ENCODE results near the gene APOC4. TPM values are rescaled to one million over a fixed set of nuclear protein-coding genes. Genes with fewer than 3 reads are reported as not detected.
A peak's percentile ranks its signal among the peaks of the same experiment; 100 is the strongest.
"Not testable (repeated sequence)": the region's sequence is repeated elsewhere in the genome, so short reads cannot be mapped to it uniquely, and the experiment has no call there.

Gene APOC4
- total RNA-seq, 2 donors from 2014 or later, result not detected

DNA sequence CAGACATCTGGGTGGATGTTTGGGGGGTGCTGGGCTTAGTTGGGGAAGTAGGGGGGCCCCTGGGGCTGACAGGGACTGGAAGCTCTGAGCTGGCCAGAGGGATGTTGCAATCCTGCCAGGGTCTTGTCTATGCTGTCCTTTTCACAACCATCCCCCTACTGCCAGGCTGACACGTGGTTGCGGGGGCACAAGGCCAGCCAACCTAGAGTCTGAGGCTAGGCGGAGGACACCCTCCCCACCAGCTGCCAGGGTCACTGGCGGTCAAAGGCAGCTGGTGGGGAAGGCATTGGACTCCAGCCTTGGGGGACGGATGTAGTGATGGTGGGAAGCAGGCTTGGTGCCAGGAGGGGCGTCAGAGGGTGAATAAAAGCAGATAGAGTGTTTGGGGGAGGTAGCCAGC lies 29.2 kb upstream of the APOC4 start:
- Histone ChIP-seq H3K9ac (ENCODE audit: low read depth in 2 of 2, low read length in 2 of 2) (no peak overlapping the region), H3K27me3 (no peaks in the 10 kb centered on the region), H3K4me1 (no peaks in the 10 kb centered on the region), H3K36me3 (no peaks in the 10 kb centered on the region), H3K9me3 (no peaks in the 10 kb centered on the region), H3K4me3 (no peak overlapping the region), H3K27ac (no peak overlapping the region)
- intact Hi-C loops (cut with DNase I), result no loop called here
- TF ChIP-seq, protein P1, sequence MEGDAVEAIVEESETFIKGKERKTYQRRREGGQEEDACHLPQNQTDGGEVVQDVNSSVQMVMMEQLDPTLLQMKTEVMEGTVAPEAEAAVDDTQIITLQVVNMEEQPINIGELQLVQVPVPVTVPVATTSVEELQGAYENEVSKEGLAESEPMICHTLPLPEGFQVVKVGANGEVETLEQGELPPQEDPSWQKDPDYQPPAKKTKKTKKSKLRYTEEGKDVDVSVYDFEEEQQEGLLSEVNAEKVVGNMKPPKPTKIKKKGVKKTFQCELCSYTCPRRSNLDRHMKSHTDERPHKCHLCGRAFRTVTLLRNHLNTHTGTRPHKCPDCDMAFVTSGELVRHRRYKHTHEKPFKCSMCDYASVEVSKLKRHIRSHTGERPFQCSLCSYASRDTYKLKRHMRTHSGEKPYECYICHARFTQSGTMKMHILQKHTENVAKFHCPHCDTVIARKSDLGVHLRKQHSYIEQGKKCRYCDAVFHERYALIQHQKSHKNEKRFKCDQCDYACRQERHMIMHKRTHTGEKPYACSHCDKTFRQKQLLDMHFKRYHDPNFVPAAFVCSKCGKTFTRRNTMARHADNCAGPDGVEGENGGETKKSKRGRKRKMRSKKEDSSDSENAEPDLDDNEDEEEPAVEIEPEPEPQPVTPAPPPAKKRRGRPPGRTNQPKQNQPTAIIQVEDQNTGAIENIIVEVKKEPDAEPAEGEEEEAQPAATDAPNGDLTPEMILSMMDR (IDR thresholded peaks at IDR 0.05), result no peak
- no peak for DNase-seq

DNA sequence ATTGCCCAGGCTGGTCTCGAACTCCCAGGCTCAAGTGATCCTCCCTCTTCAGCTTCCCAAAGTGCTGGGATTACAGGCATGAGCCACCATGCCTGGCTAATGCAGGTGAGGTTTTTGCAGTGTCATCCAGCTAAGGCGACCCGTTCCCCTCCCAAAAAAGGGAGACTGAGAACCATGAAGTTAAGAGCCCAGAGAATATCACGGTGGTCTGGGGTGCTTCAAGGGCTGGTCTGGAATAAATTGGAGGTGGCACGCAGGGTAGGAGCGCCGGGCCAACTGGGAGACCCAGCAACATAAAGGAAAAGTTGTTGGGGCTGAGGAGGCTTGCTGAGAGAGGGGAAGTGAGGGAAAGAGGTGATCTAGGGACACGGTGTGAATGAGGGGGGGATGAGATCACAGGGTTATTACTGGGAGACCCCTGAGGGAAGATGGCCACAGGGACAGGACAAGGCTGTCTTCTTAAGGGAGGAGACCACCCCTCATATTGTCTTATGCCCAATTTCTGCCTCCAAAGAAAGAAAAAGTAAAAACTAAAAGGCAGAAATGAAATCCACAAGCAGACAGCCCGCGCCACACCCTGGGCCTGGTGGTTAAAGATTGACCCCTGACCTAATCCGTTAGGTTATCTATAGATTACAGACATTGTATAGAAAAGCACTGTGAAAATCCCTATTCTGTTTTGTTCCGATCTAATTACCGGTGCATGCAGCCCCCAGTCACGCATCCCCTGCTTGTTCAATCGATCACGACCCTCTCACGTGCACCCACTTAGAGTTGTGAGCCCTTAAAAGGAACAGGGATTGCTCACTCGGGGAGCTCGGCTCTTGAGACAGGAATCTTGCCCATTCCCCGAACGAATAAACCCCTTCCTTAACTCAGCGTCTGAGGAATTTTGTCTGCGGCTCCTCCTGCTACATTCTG lies 28.3 kb upstream of the APOC4 start:
- H3K27me3 ChIP-seq; intact Hi-C loops (cut with DNase I); H3K4me3 ChIP-seq; H3K4me1 ChIP-seq; H3K9ac ChIP-seq (ENCODE audit: low read depth in 2 of 2, low read length in 2 of 2); H3K27ac ChIP-seq; H3K9me3 ChIP-seq; H3K36me3 ChIP-seq; DNase-seq: not testable (repeated sequence)

DNA sequence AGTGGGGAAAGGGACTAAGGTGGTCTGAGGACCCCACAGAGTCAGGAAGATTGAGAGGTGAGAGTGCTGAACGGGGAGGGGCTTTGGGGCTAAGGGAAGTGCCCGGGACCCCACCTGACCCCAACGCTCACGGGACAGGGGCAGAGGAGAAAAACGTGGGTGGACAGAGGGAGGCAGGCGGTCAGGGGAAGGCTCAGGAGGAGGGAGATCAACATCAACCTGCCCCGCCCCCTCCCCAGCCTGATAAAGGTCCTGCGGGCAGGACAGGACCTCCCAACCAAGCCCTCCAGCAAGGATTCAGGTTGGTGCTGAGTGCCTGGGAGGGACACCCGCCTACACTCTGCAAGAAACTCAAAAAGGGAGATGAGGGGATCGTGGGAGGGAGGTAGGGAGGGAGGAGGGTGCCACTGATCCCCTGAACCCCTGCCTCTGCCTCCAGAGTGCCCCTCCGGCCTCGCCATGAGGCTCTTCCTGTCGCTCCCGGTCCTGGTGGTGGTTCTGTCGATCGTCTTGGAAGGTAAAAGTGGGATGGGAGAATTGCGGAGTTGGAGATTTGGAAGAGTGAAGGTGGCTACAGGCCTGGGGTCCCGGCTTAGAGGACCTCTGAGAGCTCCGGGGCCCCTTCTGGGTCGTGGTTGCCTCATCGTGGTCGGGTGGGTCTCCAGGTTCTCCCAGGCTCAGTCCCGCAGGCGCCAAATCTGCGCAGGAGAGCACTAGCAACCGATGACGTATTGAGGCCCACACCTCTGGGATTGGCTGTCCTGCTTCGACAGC lies 27.4 kb upstream of the APOC4 start, which contains the start of gene APOC1:
Gene APOC1, plus strand, starts transcription at position 176 of the 774 bp plus-strand sequence. Its CDS starts 284 bp downstream, at position 460.
- H3K4me1 ChIP-seq; H3K9me3 ChIP-seq; H3K36me3 ChIP-seq; H3K27me3 ChIP-seq; intact Hi-C loops (cut with DNase I); H3K27ac ChIP-seq: not testable (repeated sequence)
- Histone ChIP-seq H3K4me3 (peak within 1 kb of the TSS; percentile 48), H3K9ac (ENCODE audit: low read depth in 2 of 2, low read length in 2 of 2) (peak within 1 kb of the TSS; percentile 14 to 47)
- peak; percentile 86 for DNase-seq

DNA sequence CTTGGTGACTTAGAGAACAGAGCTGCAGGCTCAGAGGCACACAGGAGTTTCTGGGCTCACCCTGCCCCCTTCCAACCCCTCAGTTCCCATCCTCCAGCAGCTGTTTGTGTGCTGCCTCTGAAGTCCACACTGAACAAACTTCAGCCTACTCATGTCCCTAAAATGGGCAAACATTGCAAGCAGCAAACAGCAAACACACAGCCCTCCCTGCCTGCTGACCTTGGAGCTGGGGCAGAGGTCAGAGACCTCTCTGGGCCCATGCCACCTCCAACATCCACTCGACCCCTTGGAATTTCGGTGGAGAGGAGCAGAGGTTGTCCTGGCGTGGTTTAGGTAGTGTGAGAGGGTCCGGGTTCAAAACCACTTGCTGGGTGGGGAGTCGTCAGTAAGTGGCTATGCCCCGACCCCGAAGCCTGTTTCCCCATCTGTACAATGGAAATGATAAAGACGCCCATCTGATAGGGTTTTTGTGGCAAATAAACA lies 17.8 kb upstream of the APOC4 start:
- DNase-seq, result no peak
- Histone ChIP-seq H3K36me3 (no peaks in the 10 kb centered on the region), H3K4me3 (no peak overlapping the region), H3K9ac (ENCODE audit: low read depth in 2 of 2, low read length in 2 of 2) (no peak overlapping the region), H3K4me1 (no peaks in the 10 kb centered on the region), H3K9me3 (no peaks in the 10 kb centered on the region), H3K27ac (peak overlapping the region; percentile 13), H3K27me3 (no peaks in the 10 kb centered on the region)
- TF ChIP-seq, protein P1 (IDR thresholded peaks at IDR 0.05), result no peak
- intact Hi-C loops (cut with DNase I), result no loop called here

DNA sequence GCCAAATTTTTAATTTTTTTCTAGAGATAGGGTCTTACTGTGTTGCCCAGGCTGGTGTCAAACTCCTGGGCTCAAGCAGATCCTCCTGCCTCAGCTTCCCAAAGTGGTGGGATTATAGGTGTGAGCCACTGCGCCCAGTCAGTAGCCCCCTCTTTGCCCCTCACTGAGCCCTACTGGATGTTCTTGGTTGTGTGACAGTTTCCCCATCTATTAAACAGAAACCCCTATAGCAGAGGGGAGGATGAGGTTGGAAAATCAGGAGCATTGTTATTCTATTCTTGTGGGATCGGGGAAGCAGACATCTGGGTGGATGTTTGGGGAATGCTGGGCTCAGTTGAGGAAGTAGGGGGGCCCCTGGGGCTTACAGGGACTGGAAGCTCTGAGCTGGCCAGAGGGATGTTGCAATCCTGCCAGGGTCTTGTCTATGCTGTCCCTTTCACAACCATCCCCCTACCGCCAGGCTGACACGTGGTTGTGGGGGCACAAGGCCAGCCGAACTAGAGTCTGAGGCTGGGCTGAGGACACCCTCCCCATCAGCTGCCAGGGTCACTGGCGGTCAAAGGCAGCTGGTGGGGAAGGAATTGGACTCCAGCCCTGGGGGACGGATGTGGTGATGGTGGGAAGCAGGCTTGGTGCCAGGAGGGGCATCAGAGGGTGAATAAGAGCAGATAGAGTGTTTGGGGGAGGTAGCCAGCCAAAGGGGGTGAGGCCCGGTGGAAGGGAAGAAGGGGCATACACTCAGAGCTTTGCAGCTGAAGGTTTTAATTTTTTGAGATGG lies 16.7 kb upstream of the APOC4 start:
- peak; percentile 68 for DNase-seq
- Histone ChIP-seq H3K36me3 (no peaks in the 10 kb centered on the region), H3K27me3 (no peaks in the 10 kb centered on the region), H3K4me3 (no peak overlapping the region), H3K9ac (ENCODE audit: low read depth in 2 of 2, low read length in 2 of 2) (no peak overlapping the region), H3K4me1 (no peaks in the 10 kb centered on the region), H3K27ac (peak overlapping the region; percentile 13), H3K9me3 (no peaks in the 10 kb centered on the region)
- TF ChIP-seq, protein P1 (IDR thresholded peaks at IDR 0.05), result no peak
- intact Hi-C loops (cut with DNase I), result no loop called here

DNA sequence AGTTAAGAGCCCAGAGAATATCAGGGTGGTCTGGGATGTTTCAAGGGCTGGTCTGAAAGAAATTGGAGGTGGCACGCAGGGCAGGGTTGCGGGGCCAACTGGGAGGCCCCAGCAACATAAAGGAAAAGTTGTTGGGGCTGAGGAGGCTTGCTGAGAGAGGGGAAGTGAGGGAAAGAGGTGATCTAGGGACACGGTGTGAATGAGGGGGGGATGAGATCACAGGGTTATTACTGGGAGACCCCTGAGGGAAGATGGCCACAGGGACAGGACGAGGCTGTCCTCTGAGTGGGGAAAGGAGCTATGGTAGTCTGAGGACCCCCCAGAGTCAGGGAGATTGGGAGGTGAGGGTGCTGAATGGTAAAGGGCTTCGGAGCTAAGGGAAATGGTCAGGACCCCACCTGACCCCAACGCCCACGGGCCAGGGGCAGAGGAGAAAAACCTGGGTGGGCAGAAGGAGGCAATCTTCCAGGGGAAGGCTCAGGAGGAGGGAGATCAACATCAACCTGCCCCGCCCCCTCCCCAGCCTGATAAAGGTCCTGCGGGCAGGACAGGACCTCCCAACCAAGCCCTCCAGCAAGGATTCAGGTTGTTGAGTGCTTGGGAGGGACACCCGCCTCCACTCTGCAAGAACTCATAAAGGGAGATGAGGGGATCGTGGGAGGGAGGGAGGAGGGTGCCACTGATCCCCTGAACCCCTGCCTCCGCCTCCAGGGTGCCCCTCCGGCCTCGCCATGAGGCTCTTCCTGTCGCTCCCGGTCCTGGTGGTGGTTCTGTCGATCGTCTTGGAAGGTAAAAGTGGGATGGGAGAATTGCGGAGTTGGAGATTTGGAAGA lies 15.6 kb upstream of the APOC4 start:
- H3K9me3 ChIP-seq; H3K9ac ChIP-seq (ENCODE audit: low read depth in 2 of 2, low read length in 2 of 2); H3K36me3 ChIP-seq; H3K4me3 ChIP-seq; H3K27me3 ChIP-seq; intact Hi-C loops (cut with DNase I); DNase-seq; H3K27ac ChIP-seq; H3K4me1 ChIP-seq: not testable (repeated sequence)

All from colonic mucosa (tissue), 4 donors.